VCaP (cell line): ENCODE results near the gene LCNL1.

Experiments
- H3K27ac ChIP-seq: fragments of 450-650 bp; 2 replicates; pipeline ENCODE4 v1.5.1; 2017
- TF ChIP-seq, protein P1 (sequence below): fragments of 450-650 bp; conservative IDR thresholded peaks from 2 replicates; pipeline ENCODE4 v1.5.1; 2017; ENCODE audit warnings: mild to moderate bottlenecking, moderate library complexity

Gene LCNL1

DNA sequence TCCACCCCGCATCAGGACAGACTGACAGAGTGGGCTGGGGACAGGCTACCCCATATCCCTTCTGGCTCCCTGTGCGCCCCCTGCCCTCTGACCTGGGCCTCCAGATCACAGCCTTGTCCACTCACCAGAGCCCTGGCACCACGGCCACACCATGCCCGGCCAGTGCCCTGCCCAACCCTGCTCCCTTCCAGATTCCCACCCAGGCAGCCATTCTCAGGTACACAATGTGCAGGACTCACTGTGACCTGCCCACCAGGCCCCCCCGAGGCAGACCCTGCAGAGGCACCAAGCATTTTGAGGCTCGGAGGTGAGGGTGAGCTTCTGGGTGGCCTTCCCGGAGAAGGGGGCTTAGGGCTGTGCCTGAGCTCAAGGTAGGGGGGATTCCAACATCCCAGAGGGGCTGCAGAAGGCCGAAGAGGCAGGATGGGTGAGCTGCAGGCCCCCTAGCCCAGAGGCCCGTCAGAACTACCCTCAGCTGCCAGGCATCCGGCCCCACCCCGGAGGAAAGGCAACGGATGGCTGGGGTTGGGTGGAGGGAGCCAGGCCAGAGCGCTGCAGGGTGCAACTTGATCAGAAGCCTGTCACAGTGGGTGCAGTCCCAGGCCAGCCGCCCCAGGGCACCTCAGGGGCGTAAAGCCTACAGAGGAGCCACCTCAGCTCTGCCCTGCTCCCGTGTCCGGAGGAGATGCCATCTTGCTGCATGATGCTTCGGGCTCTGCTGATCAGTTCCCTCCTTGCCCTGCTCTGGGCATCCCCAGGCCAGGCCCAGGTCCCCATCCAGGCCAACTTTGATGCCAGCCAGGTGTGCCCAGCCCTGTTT is at the start of gene LCNL1:
LCNL1 (plus strand) TSS at position 762 of the 820 bp plus-strand sequence. CDS start 594 bp downstream, outside the sequence.
- H3K27ac ChIP-seq, result no peak within 1 kb of the TSS
- TF ChIP-seq, protein P1, sequence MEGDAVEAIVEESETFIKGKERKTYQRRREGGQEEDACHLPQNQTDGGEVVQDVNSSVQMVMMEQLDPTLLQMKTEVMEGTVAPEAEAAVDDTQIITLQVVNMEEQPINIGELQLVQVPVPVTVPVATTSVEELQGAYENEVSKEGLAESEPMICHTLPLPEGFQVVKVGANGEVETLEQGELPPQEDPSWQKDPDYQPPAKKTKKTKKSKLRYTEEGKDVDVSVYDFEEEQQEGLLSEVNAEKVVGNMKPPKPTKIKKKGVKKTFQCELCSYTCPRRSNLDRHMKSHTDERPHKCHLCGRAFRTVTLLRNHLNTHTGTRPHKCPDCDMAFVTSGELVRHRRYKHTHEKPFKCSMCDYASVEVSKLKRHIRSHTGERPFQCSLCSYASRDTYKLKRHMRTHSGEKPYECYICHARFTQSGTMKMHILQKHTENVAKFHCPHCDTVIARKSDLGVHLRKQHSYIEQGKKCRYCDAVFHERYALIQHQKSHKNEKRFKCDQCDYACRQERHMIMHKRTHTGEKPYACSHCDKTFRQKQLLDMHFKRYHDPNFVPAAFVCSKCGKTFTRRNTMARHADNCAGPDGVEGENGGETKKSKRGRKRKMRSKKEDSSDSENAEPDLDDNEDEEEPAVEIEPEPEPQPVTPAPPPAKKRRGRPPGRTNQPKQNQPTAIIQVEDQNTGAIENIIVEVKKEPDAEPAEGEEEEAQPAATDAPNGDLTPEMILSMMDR, result no peak

GRCh38 chr9:136934277-136934676 is 48.5 kb upstream of the LCNL1 start:
- H3K27ac ChIP-seq, result no peak overlapping the region
- TF ChIP-seq, protein P1, result no peak

GRCh38 chr9:136935651-136936050 is 47.1 kb upstream of the LCNL1 start:
- TF ChIP-seq, protein P1, result no peak
- H3K27ac ChIP-seq, result no peak overlapping the region

DNA sequence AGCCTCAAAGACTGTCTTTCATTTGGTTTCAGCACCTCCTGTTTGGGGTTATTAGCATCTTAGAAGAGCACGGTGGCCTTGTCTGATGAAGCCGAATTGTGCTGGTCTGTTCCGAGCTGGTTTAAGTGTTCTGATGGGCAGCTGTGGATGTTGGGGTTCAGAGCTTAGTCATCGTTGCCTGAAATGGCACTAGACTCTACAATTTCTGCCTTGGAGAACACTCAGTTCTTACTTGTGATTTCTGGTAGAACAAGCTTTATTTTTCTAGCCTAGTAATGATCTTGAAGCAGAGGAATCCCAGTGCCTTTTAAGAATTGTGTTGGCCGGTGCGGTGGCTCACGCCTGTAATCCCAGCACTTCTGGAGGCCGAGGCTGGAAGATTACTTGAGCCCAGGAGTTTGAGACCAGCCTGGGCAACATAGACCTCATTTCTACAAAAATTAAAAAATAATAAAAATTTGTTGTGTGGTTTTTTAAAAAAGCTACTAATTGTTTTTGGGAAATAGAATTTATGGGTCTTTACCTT is 46.1 kb upstream of the LCNL1 start:
- H3K27ac ChIP-seq, result no peak overlapping the region
- TF ChIP-seq, protein P1, result no peak

- TF ChIP-seq, protein P1, result no peak
- H3K27ac ChIP-seq, result no peak overlapping the region
These were observed 45.4 kb upstream of the LCNL1 start for GRCh38 chr9:136937186-136938001.

- no peak overlapping the region for H3K27ac ChIP-seq
- TF ChIP-seq, protein P1, result no peak
These were observed 43.3 kb upstream of the LCNL1 start for GRCh38 chr9:136939431-136939995.
